GM19452 (cell line): ENCODE results near the gene NHLH1.

Source experiments
- ATAC-seq: cut with Tn5 transposase; IDR thresholded peaks from one replicate; pipeline ENCODE4 v1.9.1; 2021; ENCODE audit not compliant: unreplicated experiment

NHLH1 gene

GRCh38 chr1:160358073-160358472 lies 8.8 kb upstream of the NHLH1 start:
- no peak for ATAC-seq

- no peak for ATAC-seq
Measured at GRCh38 chr1:160359559-160360226, 7.2 kb upstream of the NHLH1 start.

- no peak for ATAC-seq
Measured at GRCh38 chr1:160360227-160360695, 6.6 kb upstream of the NHLH1 start.

GRCh38 chr1:160361199-160361598 lies 5.7 kb upstream of the NHLH1 start:
- ATAC-seq = no peak

GRCh38 chr1:160361814-160362167 lies 5.1 kb upstream of the NHLH1 start:
- ATAC-seq = no peak

- no peak for ATAC-seq
Measured at GRCh38 chr1:160362168-160362957, 4.5 kb upstream of the NHLH1 start.

GRCh38 chr1:160363010-160363409 lies 3.9 kb upstream of the NHLH1 start:
- ATAC-seq = no peak

GRCh38 chr1:160363951-160364735 lies 2.7 kb upstream of the NHLH1 start:
- no peak for ATAC-seq

- ATAC-seq = no peak
Measured at GRCh38 chr1:160365325-160365724, 1.5 kb upstream of the NHLH1 start.

GRCh38 chr1:160367516-160367900 lies 637 bp downstream of the NHLH1 start:
- no peak for ATAC-seq

GRCh38 chr1:160367934-160368923 lies 1.4 kb downstream of the NHLH1 start:
- no peak for ATAC-seq

GRCh38 chr1:160369087-160369486 lies 2.2 kb downstream of the NHLH1 start:
- no peak for ATAC-seq

GRCh38 chr1:160370561-160371345 lies 3.9 kb downstream of the NHLH1 start:
- no peak for ATAC-seq

- ATAC-seq = no peak
Measured at GRCh38 chr1:160371346-160371631, 4.4 kb downstream of the NHLH1 start.

- no peak for ATAC-seq
Measured at GRCh38 chr1:160371756-160372155, 4.9 kb downstream of the NHLH1 start.

GRCh38 chr1:160373696-160374095 lies 6.8 kb downstream of the NHLH1 start:
- no peak for ATAC-seq

- ATAC-seq = no peak
Measured at GRCh38 chr1:160374306-160375110, 7.6 kb downstream of the NHLH1 start.

GRCh38 chr1:160375788-160376524 lies 9.1 kb downstream of the NHLH1 start:
- ATAC-seq = no peak
